ENCODE measurements around the gene SPAST. TPM values are rescaled to one million over a fixed set of nuclear protein-coding genes. Genes with fewer than 3 reads are reported as not detected.
A peak's percentile ranks its signal among the peaks of the same experiment; 100 is the strongest.

Gene SPAST
- total RNA-seq, 1 experiment from 2014 or later, result 20.4 TPM

GRCh38 chr2:32168513-32168912, 105.2 kb downstream of the SPAST start:
- DNase-seq (ENCODE audit: unreplicated experiment), result no peak
- H3K27me3 Mint-ChIP-seq (ENCODE audit: insufficient read depth, unreplicated experiment), result no peaks in the 10 kb centered on the region
- no peaks in the 10 kb centered on the region for H3K9me3 Mint-ChIP-seq (ENCODE audit: unreplicated experiment)
- H3K27ac Mint-ChIP-seq (ENCODE audit: low read depth, unreplicated experiment), result no peak overlapping the region
- H3K4me3 Mint-ChIP-seq (ENCODE audit: unreplicated experiment), result no peak overlapping the region
- TF ChIP-seq CTCF (IDR thresholded peaks at IDR 0.05; ENCODE audit: unreplicated experiment), result no peak
- H3K36me3 Mint-ChIP-seq (ENCODE audit: insufficient read depth, unreplicated experiment), result peaks cover 42% of the 10 kb centered on the region
- BruUV-seq (replicated peaks), result no TSS peak
- CTCF ChIA-PET, result interaction anchor here (0.7 kb wide), 1 partner anchor 13 kb away, joined by 3 read pairs; no protein-coding TSS in a partner anchor
- intact Hi-C loops (cut with micrococcal nuclease), result loop anchor here (10.0 kb wide), 1 partner anchor 104 kb away; the partner anchor contains the start of gene SPAST
- POLR2A ChIA-PET, result interaction anchor here (0.6 kb wide), 1 partner anchor 41 kb away, joined by 3 read pairs; no protein-coding TSS in a partner anchor
- H3K4me1 Mint-ChIP-seq (ENCODE audit: insufficient read depth, unreplicated experiment), result peaks cover 20% of the 10 kb centered on the region

GRCh38 chr2:32172870-32173269, 109.5 kb downstream of the SPAST start:
- DNase-seq (ENCODE audit: unreplicated experiment), result no peak
- Mint-ChIP-seq H3K27me3 (ENCODE audit: insufficient read depth, unreplicated experiment) (no peaks in the 10 kb centered on the region), H3K36me3 (ENCODE audit: insufficient read depth, unreplicated experiment) (peaks cover 60% of the 10 kb centered on the region), H3K4me3 (ENCODE audit: unreplicated experiment) (no peak overlapping the region), H3K9me3 (ENCODE audit: unreplicated experiment) (no peaks in the 10 kb centered on the region), H3K27ac (ENCODE audit: low read depth, unreplicated experiment) (peak overlapping the region; percentile 36), H3K4me1 (ENCODE audit: insufficient read depth, unreplicated experiment) (peaks cover 12% of the 10 kb centered on the region)
- intact Hi-C loops (cut with micrococcal nuclease), result no loop called here
- TF ChIP-seq CTCF (IDR thresholded peaks at IDR 0.05; ENCODE audit: unreplicated experiment), result no peak
- POLR2A ChIA-PET, result no interaction called here
- CTCF ChIA-PET, result interaction anchor here (0.6 kb wide), 2 partner anchors 11 to 87 kb away, joined by 3 read pairs; no protein-coding TSS in a partner anchor
- BruUV-seq (replicated peaks), result no TSS peak

GRCh38 chr2:32182667-32183066, 119.3 kb downstream of the SPAST start:
- no peak for DNase-seq (ENCODE audit: unreplicated experiment)
- Mint-ChIP-seq H3K27ac (ENCODE audit: low read depth, unreplicated experiment) (no peak overlapping the region), H3K9me3 (ENCODE audit: unreplicated experiment) (no peaks in the 10 kb centered on the region), H3K4me3 (ENCODE audit: unreplicated experiment) (no peak overlapping the region), H3K27me3 (ENCODE audit: insufficient read depth, unreplicated experiment) (no peaks in the 10 kb centered on the region), H3K4me1 (ENCODE audit: insufficient read depth, unreplicated experiment) (no peaks in the 10 kb centered on the region), H3K36me3 (ENCODE audit: insufficient read depth, unreplicated experiment) (peaks cover 63% of the 10 kb centered on the region)
- no peak for TF ChIP-seq CTCF (IDR thresholded peaks at IDR 0.05; ENCODE audit: unreplicated experiment)
- no TSS peak for BruUV-seq (replicated peaks)
- intact Hi-C loops (cut with micrococcal nuclease), result no loop called here
- ChIA-PET CTCF (interaction anchor here (1.4 kb wide), 1 partner anchor 17 kb away, joined by 4 read pairs; the partner anchor contains the start of gene SLC30A6), POLR2A (no interaction called here)

- H3K4me3 Mint-ChIP-seq (ENCODE audit: unreplicated experiment), result no peak overlapping the region
- ChIA-PET CTCF (no interaction called here), POLR2A (interaction anchor here (2.4 kb wide), 1 partner anchor 23 kb away, joined by 7 read pairs; the partner anchor contains the start of gene SLC30A6)
- H3K27me3 Mint-ChIP-seq (ENCODE audit: insufficient read depth, unreplicated experiment), result no peaks in the 10 kb centered on the region
- no TSS peak for BruUV-seq (replicated peaks)
- intact Hi-C loops (cut with micrococcal nuclease), result no loop called here
- peaks cover 50% of the 10 kb centered on the region for H3K36me3 Mint-ChIP-seq (ENCODE audit: insufficient read depth, unreplicated experiment)
- no peaks in the 10 kb centered on the region for H3K4me1 Mint-ChIP-seq (ENCODE audit: insufficient read depth, unreplicated experiment)
- H3K27ac Mint-ChIP-seq (ENCODE audit: low read depth, unreplicated experiment), result peak overlapping the region; percentile 4
- no peaks in the 10 kb centered on the region for H3K9me3 Mint-ChIP-seq (ENCODE audit: unreplicated experiment)
- no peak for TF ChIP-seq CTCF (IDR thresholded peaks at IDR 0.05; ENCODE audit: unreplicated experiment)
- no peak for DNase-seq (ENCODE audit: unreplicated experiment)
These were observed 125.7 kb downstream of the SPAST start for GRCh38 chr2:32189011-32189410.

Measured in MCF 10A (cell line).